AG10803 (cell line): ENCODE measurements around the gene ZDHHC17.

Source experiments
- DNase-seq: peaks from one replicate; pipeline ENCODE4 v3.0.0; 2010; ENCODE audit warnings: low read depth
- H3K4me3 ChIP-seq: 2 replicates; pipeline ENCODE4 v1.5.1; 2011; ENCODE audit warnings: mild to moderate bottlenecking, low read length, control low read depth
- CTCF ChIP-seq: conservative IDR thresholded peaks from 2 replicates; pipeline ENCODE4 v1.5.1; 2011; ENCODE audit warnings: mild to moderate bottlenecking, low read length, control low read depth, inconsistent platforms

ZDHHC17 gene

DNA sequence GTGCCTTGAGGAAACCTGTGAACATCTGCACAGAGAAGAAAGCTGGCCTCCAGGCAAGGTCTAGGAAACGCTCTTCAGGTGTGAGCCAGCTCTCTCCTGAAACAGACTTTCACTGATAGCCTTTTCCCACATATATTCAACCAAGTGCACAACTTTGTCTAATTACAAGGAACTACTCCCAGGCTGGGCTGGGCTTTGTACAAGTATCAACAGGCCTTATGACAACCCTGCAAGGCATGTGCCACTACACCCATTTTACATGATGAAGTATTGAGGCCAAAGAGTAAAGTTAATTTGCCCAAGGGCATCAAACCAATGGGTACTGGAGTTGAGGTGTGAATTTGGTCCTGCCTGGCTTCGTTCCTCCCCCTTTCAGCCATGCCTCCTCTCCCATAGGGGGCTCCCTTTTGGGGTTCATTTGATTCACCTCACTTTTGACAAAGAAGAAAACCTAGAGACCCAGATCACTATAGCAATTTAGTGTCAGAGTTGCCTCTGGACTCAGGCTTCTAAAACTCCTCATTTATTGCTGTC lies 112.8 kb downstream of the ZDHHC17 start:
- DNase-seq, result no peak
- no peak; the same call in 1 of the 2 replicates for TF ChIP-seq CTCF
- peak overlapping the region; percentile 89 for H3K4me3 ChIP-seq

DNA sequence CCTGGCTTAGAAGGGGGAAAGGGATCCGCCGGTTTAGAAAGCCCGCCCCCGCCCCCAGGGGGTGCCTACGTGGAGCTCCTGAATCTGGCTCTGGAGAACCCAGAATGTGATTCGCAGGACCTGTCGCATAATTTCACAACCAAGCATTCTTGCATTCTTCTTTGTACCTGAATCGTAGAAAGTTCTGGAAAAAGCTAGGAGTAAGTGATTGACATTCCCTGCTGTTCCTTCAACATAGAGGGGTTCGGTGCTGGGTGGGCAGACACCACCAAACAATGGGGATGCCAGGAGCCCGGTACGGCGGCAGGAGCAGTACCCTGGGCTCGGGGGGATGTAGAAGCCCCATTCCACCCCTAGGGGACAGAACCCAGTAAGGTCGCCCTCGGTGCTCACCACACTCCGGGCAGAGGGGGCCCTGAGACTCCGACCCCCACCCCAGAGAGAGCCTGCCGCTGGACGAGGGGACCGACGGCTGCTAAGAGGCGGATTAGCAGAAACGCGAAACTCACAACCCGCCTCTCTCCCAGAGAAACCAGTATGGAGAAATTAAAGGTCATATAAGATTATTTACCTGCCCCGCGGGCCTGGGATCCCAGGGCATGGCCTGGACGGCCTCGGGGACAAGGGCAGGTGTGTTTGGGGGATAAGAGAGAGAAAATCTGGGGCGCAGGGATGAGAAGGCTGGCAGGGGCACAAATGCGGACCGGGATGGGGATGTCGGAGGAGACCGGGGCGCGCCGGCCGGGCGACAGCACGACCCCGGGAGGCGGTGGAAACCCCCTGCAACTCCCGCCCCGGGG lies 114.4 kb downstream of the ZDHHC17 start:
- peak; percentile 33; the same call in 1 of the 2 replicates for TF ChIP-seq CTCF
- DNase-seq, result no peak

DNA sequence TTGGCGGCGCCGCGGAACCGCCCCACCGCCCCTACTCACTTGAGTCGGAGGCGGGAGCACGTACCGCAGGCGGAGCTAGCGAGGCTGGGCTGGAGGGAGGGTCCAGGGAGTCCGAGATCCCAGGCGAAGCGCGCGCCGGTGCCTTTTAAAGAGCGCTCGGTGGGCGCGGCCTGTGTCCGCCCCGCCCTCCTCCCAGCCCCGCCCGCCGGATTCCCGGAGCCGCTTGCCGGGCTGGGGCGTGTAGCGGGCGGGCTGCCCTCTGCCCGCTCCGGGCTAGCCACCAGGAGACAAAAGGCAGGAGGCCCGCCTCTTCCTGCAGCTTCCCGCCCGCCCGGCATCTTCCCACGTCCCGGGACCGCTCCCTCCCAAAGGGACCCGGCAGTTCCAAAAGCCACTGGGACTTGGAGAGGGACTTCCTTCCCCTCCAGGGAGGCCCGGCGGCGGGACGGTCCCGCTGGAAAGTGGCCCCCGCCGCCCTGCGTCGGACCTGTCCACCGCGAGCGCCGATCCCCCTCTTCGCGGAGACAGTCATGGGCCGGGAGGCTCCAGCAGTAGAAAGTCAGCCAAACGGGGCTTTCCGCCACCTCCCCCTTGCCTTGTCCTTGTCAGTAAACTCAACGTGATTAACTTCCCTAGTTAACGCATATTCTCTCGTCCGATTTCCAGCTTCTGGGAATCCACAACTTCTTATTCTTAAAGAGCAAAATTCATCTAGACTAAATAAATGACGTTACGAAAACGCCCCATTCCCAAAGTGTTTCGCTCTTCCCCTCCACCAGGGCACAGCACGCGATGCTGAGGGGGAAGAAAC lies 115.2 kb downstream of the ZDHHC17 start, which contains the start of gene CSRP2:
Gene CSRP2 (minus strand): TSS at position 121 of the 811 bp plus-strand sequence. CDS start 12,759 bp downstream, outside the sequence.
- H3K4me3 ChIP-seq, result peak within 1 kb of the TSS; percentile 89
- peak; percentile 88 for DNase-seq
- peak; percentile 53 for TF ChIP-seq CTCF

More for the DNA sequence above, 114.4 kb downstream of the ZDHHC17 start:
- peak overlapping the region; percentile 89 for H3K4me3 ChIP-seq

- TF ChIP-seq CTCF, result no peak
- H3K4me3 ChIP-seq, result peak overlapping the region; percentile 89
- DNase-seq, result no peak
Measured at GRCh38 chr12:76879710-76880518, 116.0 kb downstream of the ZDHHC17 start.

GRCh38 chr12:76880519-76881023 lies 116.7 kb downstream of the ZDHHC17 start:
- no peak overlapping the region for H3K4me3 ChIP-seq
- no peak for TF ChIP-seq CTCF
- no peak for DNase-seq

- no peak for DNase-seq
- TF ChIP-seq CTCF, result no peak
- no peak overlapping the region for H3K4me3 ChIP-seq
Measured at GRCh38 chr12:76881142-76881541, 117.2 kb downstream of the ZDHHC17 start.
